Midbrain (tissue), 1 donor: ENCODE data around the gene SERINC2.

Experiments used
- DNase-seq: peaks from one replicate; lab custom pipeline; 2025; lab: John Stamatoyannopoulos, UW

SERINC2 gene

GRCh38 chr1:31412732-31413404, at the start of gene SERINC2:
SERINC2 (plus strand) TSS chr1:31413213; CDS start chr1:31413266, 53 bp downstream.
- DNase-seq: no peak

- DNase-seq: no peak
Measured at GRCh38 chr1:31364561-31365250, 48.3 kb upstream of the SERINC2 start.

- DNase-seq: no peak
Measured at GRCh38 chr1:31366796-31367195, 46.2 kb upstream of the SERINC2 start.

- no peak for DNase-seq
Measured at GRCh38 chr1:31368611-31369107, 44.4 kb upstream of the SERINC2 start.

- DNase-seq: no peak
Measured at GRCh38 chr1:31370021-31370420, 43.0 kb upstream of the SERINC2 start.

GRCh38 chr1:31370565-31370964, 42.4 kb upstream of the SERINC2 start:
- DNase-seq: no peak

- peak; percentile 31 for DNase-seq
Measured at GRCh38 chr1:31371121-31371959, 41.7 kb upstream of the SERINC2 start.

- no peak for DNase-seq
Measured at GRCh38 chr1:31372051-31372450, 41.0 kb upstream of the SERINC2 start.

- DNase-seq: no peak
Measured at GRCh38 chr1:31372751-31373055, 40.3 kb upstream of the SERINC2 start.

GRCh38 chr1:31373056-31373896, 39.7 kb upstream of the SERINC2 start, which contains the start of gene FABP3:
FABP3 (minus strand) TSS chr1:31373076; CDS start chr1:31373014, 62 bp downstream.
- peak; percentile 76 for DNase-seq

GRCh38 chr1:31373897-31374486, 39.0 kb upstream of the SERINC2 start:
- no peak for DNase-seq

GRCh38 chr1:31374511-31375196, 38.4 kb upstream of the SERINC2 start:
- DNase-seq: no peak

- peak; percentile 79 for DNase-seq
Measured at GRCh38 chr1:31376375-31377134, 36.5 kb upstream of the SERINC2 start.

- no peak for DNase-seq
Measured at GRCh38 chr1:31377364-31377863, 35.6 kb upstream of the SERINC2 start.

GRCh38 chr1:31378001-31378400, 35.0 kb upstream of the SERINC2 start:
- DNase-seq: no peak

GRCh38 chr1:31380181-31380580, 32.8 kb upstream of the SERINC2 start:
- peak; percentile 53 for DNase-seq

- DNase-seq: peak; percentile 50
Measured at GRCh38 chr1:31381394-31382294, 31.4 kb upstream of the SERINC2 start.

- DNase-seq: no peak
Measured at GRCh38 chr1:31382379-31382989, 30.5 kb upstream of the SERINC2 start.
